ENCODE results near the gene SNCB.

SNCB gene

GRCh38 chr5:176646049-176646706 lies 15.8 kb upstream of the SNCB start:
- TF ChIP-seq REST (IDR thresholded peaks at IDR 0.05; ENCODE audit: insufficient read depth in 1 of 2, low read depth in 2 of 2, low read length in 2 of 2) (no peak), POLR2AphosphoS5 (IDR thresholded peaks at IDR 0.05; ENCODE audit: low read depth, low read length) (no peak), FOXP2 (optimal IDR thresholded peaks at IDR 0.05; ENCODE audit: borderline replicate concordance, extremely low read depth, extremely low read length, insufficient read depth) (no peak), SIN3A (IDR thresholded peaks at IDR 0.05; ENCODE audit: borderline replicate concordance, insufficient read depth, low read length) (no peak), TAF1 (IDR thresholded peaks at IDR 0.05; ENCODE audit: borderline replicate concordance, insufficient read depth, low read length) (no peak)

- TF ChIP-seq POLR2AphosphoS5 (IDR thresholded peaks at IDR 0.05; ENCODE audit: low read depth, low read length) (no peak), REST (IDR thresholded peaks at IDR 0.05; ENCODE audit: insufficient read depth in 1 of 2, low read depth in 2 of 2, low read length in 2 of 2) (no peak), TAF1 (IDR thresholded peaks at IDR 0.05; ENCODE audit: borderline replicate concordance, insufficient read depth, low read length) (no peak), FOXP2 (optimal IDR thresholded peaks at IDR 0.05; ENCODE audit: borderline replicate concordance, extremely low read depth, extremely low read length, insufficient read depth) (no peak), SIN3A (IDR thresholded peaks at IDR 0.05; ENCODE audit: borderline replicate concordance, insufficient read depth, low read length) (no peak)
Observed at GRCh38 chr5:176644878-176645670, 14.7 kb upstream of the SNCB start.

- no peak for TF ChIP-seq SIN3A (IDR thresholded peaks at IDR 0.05; ENCODE audit: borderline replicate concordance, insufficient read depth, low read length)
- TF ChIP-seq REST (IDR thresholded peaks at IDR 0.05; ENCODE audit: insufficient read depth in 1 of 2, low read depth in 2 of 2, low read length in 2 of 2): no peak
- no peak for TF ChIP-seq POLR2AphosphoS5 (IDR thresholded peaks at IDR 0.05; ENCODE audit: low read depth, low read length)
- no peak for TF ChIP-seq FOXP2 (optimal IDR thresholded peaks at IDR 0.05; ENCODE audit: borderline replicate concordance, extremely low read depth, extremely low read length, insufficient read depth)
- no peak for TF ChIP-seq TAF1 (IDR thresholded peaks at IDR 0.05; ENCODE audit: borderline replicate concordance, insufficient read depth, low read length)
Observed at GRCh38 chr5:176644294-176644693, 14.0 kb upstream of the SNCB start.

- no peak for TF ChIP-seq SIN3A (IDR thresholded peaks at IDR 0.05; ENCODE audit: borderline replicate concordance, insufficient read depth, low read length)
- TF ChIP-seq REST (IDR thresholded peaks at IDR 0.05; ENCODE audit: insufficient read depth in 1 of 2, low read depth in 2 of 2, low read length in 2 of 2): no peak
- TF ChIP-seq POLR2AphosphoS5 (IDR thresholded peaks at IDR 0.05; ENCODE audit: low read depth, low read length): no peak
- TF ChIP-seq FOXP2 (optimal IDR thresholded peaks at IDR 0.05; ENCODE audit: borderline replicate concordance, extremely low read depth, extremely low read length, insufficient read depth): no peak
- no peak for TF ChIP-seq TAF1 (IDR thresholded peaks at IDR 0.05; ENCODE audit: borderline replicate concordance, insufficient read depth, low read length)
Observed at GRCh38 chr5:176643491-176644219, 13.3 kb upstream of the SNCB start.

All from PFSK-1 (cell line).